HG03442 (cell line): ENCODE data around the gene PLD2.

ENCODE experiments used
- ATAC-seq: cut with Tn5 transposase; IDR thresholded peaks from one replicate; pipeline ENCODE4 v1.9.1; 2021; ENCODE audit warnings: mild to moderate bottlenecking, moderate library complexity; ENCODE audit not compliant: unreplicated experiment

PLD2 gene

GRCh38 chr17:4788807-4789700, 17.9 kb upstream of the PLD2 start, which contains the start of gene GLTPD2:
TSS of gene GLTPD2 (plus strand) at chr17:4788964. CDS start at chr17:4789012, 48 bp downstream.
- ATAC-seq: no peak

GRCh38 chr17:4789701-4789950, 17.3 kb upstream of the PLD2 start:
- no peak for ATAC-seq

- peak; percentile 84 for ATAC-seq
Observed at GRCh38 chr17:4789951-4790704, 16.8 kb upstream of the PLD2 start.

GRCh38 chr17:4790705-4791088, 16.3 kb upstream of the PLD2 start:
- no peak for ATAC-seq

- no peak for ATAC-seq
Observed at GRCh38 chr17:4795168-4795567, 11.8 kb upstream of the PLD2 start.

- ATAC-seq: no peak
Observed at GRCh38 chr17:4796552-4796920, 10.4 kb upstream of the PLD2 start.

GRCh38 chr17:4800462-4801196, 6.3 kb upstream of the PLD2 start:
- ATAC-seq: no peak

GRCh38 chr17:4802228-4802627, 4.7 kb upstream of the PLD2 start, which contains the start of gene C17orf114:
TSS of gene C17orf114 (minus strand) at chr17:4802328.
- ATAC-seq: no peak

GRCh38 chr17:4806456-4806776, 536 bp upstream of the PLD2 start:
- no peak for ATAC-seq

- no peak for ATAC-seq
Observed at GRCh38 chr17:4807605-4808377, 839 bp downstream of the PLD2 start.

GRCh38 chr17:4808378-4808767, 1.4 kb downstream of the PLD2 start:
- ATAC-seq: no peak

GRCh38 chr17:4810696-4811290, 3.8 kb downstream of the PLD2 start:
- ATAC-seq: no peak

GRCh38 chr17:4811471-4811870, 4.5 kb downstream of the PLD2 start:
- no peak for ATAC-seq

GRCh38 chr17:4812690-4813089, 5.7 kb downstream of the PLD2 start:
- ATAC-seq: no peak

GRCh38 chr17:4815043-4815675, 8.2 kb downstream of the PLD2 start:
- ATAC-seq: no peak

- no peak for ATAC-seq
Observed at GRCh38 chr17:4816826-4817225, 9.9 kb downstream of the PLD2 start.

GRCh38 chr17:4818276-4818675, 11.3 kb downstream of the PLD2 start:
- ATAC-seq: no peak

- ATAC-seq: no peak
Observed at GRCh38 chr17:4822835-4823234, 15.9 kb downstream of the PLD2 start.

- no peak for ATAC-seq
Observed at GRCh38 chr17:4823373-4824089, 16.6 kb downstream of the PLD2 start.

- ATAC-seq: no peak
Observed at GRCh38 chr17:4827399-4827798, 20.4 kb downstream of the PLD2 start.
